ENCODE data around the gene PCDHB7.
"Not testable (repeated sequence)": the region's sequence is repeated elsewhere in the genome, so short reads cannot be mapped to it uniquely, and the experiment has no call there.

The PCDHB7 gene

DNA sequence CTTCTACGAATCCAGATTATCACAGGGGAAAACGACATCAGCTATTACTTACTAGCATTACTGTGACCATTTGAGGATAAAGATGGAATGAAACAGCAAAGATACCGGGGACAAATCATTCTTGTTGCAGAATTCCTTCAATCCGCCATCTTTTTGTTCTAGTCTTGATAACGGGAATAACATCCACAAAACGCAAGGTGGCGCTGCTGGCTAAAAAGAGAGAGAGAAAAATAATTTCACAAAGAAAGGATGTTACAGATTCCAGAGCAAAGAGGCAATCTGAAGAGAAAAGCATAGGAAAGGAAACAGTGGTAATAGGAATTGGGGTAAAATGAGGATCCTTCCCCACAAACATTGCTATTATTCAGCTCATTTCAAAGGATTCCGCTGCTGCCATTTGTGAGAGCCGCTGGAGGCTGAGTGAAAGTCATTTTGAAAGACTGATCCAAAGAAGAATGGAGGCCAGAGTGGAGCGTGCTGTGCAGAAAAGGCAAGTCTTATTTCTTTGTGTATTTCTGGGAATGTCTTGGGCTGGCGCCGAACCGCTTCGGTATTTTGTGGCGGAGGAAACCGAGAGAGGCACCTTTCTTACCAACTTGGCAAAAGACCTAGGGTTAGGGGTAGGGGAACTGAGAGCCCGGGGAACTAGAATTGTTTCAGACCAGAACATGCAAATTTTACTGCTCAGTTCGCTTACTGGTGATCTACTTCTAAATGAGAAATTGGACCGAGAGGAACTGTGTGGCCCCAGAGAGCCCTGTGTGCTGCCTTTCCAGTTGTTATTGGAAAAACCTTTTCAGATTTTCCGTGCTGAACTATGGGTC is at the start of gene PCDHB7:
Gene PCDHB7, plus strand, starts transcription at position 264 of the 824 bp plus-strand sequence. Its CDS starts 192 bp downstream, at position 456.
- peak within 1 kb of the TSS; percentile 18 for H3K4me3 ChIP-seq (ENCODE audit: low read depth, low read length)
- no peak for DNase-seq (ENCODE audit: low read depth)

DNA sequence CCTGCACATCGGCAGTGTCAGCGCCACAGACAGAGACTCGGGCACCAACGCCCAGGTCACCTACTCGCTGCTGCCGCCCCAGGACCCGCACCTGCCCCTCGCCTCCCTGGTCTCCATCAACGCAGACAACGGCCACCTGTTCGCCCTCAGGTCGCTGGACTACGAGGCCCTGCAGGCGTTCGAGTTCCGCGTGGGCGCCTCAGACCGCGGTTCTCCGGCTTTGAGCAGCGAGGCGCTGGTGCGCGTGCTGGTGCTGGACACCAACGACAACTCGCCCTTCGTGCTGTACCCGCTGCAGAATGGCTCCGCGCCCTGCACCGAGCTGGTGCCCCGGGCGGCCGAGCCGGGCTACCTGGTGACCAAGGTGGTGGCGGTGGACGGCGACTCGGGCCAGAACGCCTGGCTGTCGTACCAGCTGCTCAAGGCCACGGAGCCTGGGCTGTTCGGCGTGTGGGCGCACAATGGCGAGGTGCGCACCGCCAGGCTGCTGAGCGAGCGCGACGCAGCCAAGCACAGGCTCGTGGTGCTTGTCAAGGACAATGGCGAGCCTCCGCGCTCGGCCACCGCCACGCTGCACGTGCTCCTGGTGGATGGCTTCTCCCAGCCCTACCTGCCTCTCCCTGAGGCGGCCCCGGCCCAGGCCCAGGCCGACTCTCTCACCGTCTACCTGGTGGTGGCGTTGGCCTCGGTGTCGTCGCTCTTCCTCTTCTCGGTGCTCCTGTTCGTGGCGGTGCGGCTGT is 48.9 kb upstream of the PCDHB7 start:
- not testable (repeated sequence) for H3K4me3 ChIP-seq (ENCODE audit: low read depth, low read length); DNase-seq (ENCODE audit: low read depth)

DNA sequence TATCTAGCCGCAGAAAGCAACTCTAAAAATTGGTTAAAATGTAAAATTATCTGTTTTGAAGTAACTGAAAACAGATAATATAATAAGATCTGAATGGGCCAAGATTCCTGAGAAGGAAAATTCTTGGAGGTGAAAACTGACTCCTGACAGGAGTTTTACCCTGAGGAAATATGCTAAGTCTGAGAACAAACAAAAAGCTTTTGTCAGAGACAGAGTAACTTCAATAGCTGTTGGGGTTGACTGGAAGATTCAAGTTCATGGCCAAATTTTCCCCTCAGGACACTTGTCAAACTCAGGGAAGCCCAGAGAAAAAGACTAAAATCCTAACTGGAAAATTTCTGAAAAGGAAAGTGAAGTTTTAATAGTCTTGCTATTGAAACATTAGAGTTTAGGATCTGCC is 45.1 kb upstream of the PCDHB7 start:
- DNase-seq (ENCODE audit: low read depth): no peak
- H3K4me3 ChIP-seq (ENCODE audit: low read depth, low read length): no peak overlapping the region

DNA sequence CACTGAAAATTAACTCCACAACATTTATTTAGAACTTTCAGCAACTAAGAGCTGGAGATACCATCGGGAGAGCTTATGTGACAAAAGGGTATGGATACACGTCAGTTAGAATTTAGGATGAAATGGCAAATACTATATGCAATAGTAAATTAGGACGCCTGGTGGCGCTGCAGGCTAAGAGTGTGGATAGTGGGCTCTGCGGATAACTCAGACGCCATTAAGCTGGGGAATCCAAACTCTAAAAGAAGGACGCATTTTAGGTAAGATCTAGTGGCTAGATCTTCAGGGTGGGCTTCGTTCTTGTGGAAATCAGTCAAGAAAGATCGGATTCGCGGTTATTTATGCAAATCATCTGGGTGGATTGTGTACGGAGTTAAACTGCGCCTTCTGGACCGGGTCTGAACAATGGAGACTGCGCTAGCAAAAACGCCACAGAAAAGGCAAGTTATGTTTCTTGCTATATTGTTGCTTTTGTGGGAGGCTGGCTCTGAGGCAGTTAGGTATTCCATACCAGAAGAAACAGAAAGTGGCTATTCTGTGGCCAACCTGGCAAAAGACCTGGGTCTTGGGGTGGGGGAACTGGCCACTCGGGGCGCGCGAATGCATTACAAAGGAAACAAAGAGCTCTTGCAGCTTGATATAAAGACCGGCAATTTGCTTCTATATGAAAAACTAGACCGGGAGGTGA is 37.3 kb upstream of the PCDHB7 start, which contains the start of gene PCDHB5:
Gene PCDHB5, plus strand, starts transcription at position 177 of the 688 bp plus-strand sequence. Its CDS starts 229 bp downstream, at position 406.
- no peak for DNase-seq (ENCODE audit: low read depth)
- peak within 1 kb of the TSS; percentile 34 for H3K4me3 ChIP-seq (ENCODE audit: low read depth, low read length)

DNA sequence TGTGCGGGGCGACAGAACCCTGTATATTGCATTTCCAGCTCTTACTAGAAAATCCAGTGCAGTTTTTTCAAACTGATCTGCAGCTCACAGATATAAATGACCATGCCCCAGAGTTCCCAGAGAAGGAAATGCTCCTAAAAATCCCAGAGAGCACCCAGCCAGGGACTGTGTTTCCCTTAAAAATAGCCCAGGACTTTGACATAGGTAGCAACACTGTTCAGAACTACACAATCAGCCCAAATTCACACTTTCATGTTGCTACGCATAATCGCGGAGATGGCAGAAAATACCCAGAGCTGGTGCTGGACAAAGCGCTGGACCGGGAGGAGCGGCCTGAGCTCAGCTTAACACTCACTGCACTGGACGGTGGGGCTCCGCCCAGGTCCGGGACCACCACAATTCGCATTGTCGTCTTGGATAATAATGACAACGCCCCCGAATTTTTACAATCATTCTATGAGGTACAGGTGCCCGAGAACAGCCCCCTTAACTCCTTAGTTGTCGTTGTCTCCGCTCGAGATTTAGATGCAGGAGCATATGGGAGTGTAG is 36.7 kb upstream of the PCDHB7 start:
- peak overlapping the region; percentile 34 for H3K4me3 ChIP-seq (ENCODE audit: low read depth, low read length)

DNA sequence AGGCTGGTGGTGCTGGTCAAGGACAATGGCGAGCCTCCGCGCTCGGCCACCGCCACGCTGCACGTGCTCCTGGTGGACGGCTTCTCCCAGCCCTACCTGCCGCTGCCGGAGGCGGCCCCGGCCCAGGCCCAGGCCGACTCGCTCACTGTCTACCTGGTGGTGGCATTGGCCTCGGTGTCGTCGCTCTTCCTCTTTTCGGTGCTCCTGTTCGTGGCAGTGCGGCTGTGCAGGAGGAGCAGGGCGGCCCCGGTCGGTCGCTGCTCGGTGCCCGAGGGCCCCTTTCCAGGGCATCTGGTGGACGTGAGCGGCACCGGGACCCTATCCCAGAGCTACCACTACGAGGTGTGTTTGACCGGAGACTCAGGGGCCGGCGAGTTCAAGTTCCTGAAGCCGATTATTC is 35.1 kb upstream of the PCDHB7 start:
- DNase-seq (ENCODE audit: low read depth); H3K4me3 ChIP-seq (ENCODE audit: low read depth, low read length): not testable (repeated sequence)

More for the DNA sequence above, 36.7 kb upstream of the PCDHB7 start:
- DNase-seq (ENCODE audit: low read depth): no peak

DNA sequence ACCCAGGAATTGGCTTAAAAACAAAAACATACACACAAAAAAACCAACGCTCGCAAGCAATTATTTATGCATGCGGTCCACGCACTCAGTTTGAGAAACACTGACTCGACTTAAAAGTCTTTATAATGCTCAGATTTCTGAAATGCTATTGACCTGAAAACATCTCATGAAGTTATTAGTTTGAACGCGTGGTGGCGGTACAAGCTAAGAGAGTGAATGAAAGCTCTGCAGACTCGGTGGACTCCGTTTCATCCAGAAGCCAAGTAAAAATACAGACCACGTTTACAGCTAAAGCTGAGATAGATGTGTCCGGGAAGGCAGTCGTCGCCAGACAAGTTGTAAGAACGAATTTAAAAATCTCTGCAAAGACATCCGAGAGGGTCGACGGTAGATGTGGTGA is 22.6 kb upstream of the PCDHB7 start, which contains the start of gene PCDHB6:
Gene PCDHB6, plus strand, starts transcription at position 246 of the 400 bp plus-strand sequence. CDS start 201 bp downstream, outside the sequence.
- DNase-seq (ENCODE audit: low read depth): no peak
- H3K4me3 ChIP-seq (ENCODE audit: low read depth, low read length): no peak within 1 kb of the TSS

DNA sequence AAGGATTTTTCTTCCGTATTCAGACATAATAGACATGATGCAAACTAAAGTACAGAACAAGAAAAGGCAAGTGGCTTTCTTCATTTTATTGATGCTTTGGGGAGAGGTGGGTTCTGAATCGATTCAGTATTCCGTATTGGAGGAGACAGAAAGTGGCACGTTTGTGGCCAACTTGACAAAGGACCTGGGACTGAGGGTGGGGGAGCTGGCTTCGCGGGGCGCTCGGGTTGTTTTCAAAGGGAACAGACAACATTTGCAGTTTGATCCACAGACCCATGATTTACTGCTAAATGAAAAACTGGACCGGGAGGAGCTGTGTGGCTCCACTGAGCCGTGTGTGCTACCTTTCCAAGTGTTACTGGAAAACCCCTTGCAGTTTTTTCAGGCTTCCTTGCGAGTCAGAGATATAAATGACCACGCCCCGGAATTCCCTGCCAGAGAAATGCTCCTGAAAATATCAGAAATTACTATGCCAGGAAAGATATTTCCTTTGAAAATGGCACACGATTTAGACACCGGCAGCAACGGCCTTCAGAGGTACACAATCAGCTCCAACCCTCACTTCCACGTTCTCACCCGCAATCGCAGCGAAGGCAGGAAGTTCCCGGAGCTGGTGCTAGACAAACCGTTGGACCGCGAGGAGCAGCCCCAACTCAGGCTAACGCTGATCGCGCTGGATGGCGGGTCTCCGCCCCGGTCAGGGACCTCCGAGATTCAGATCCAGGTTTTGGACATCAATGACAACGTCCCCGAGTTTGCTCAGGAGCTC is 22.0 kb upstream of the PCDHB7 start:
- no peak overlapping the region for H3K4me3 ChIP-seq (ENCODE audit: low read depth, low read length)
- no peak for DNase-seq (ENCODE audit: low read depth)

DNA sequence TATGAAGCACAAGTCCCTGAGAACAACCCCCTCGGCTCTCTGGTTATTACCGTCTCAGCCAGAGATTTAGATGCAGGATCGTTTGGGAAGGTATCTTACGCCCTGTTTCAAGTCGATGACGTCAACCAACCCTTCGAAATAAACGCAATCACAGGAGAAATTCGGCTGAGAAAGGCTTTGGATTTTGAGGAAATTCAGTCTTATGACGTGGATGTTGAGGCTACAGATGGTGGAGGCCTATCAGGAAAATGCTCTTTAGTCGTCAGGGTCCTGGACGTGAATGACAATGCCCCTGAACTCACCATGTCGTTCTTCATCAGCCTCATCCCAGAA is 21.5 kb upstream of the PCDHB7 start:
- no peak overlapping the region for H3K4me3 ChIP-seq (ENCODE audit: low read depth, low read length)
- no peak for DNase-seq (ENCODE audit: low read depth)

DNA sequence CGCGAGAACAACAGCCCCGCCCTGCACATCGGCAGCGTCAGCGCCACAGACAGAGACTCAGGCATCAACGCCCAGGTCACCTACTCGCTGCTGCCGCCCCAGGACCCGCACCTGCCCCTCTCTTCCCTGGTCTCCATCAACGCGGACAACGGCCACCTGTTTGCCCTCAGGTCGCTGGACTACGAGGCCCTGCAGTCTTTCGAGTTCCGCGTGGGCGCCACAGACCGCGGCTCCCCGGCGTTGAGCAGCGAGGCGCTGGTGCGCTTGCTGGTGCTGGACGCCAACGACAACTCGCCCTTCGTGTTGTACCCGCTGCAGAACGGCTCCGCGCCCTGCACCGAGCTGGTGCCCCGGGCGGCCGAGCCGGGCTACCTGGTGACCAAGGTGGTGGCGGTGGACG is 20.8 kb upstream of the PCDHB7 start:
- not testable (repeated sequence) for H3K4me3 ChIP-seq (ENCODE audit: low read depth, low read length); DNase-seq (ENCODE audit: low read depth)

DNA sequence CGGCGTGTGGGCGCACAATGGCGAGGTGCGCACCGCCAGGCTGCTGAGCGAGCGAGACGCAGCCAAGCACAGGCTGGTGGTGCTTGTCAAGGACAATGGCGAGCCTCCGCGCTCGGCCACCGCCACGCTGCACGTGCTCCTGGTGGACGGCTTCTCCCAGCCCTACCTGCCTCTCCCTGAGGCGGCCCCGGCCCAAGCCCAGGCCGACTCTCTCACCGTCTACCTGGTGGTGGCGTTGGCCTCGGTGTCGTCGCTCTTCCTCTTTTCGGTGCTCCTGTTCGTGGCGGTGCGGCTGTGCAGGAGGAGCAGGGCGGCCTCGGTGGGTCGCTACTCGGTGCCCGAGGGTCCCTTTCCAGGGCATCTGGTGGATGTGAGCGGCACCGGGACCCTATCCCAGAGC is 20.3 kb upstream of the PCDHB7 start:
- DNase-seq (ENCODE audit: low read depth); H3K4me3 ChIP-seq (ENCODE audit: low read depth, low read length): not testable (repeated sequence)

DNA sequence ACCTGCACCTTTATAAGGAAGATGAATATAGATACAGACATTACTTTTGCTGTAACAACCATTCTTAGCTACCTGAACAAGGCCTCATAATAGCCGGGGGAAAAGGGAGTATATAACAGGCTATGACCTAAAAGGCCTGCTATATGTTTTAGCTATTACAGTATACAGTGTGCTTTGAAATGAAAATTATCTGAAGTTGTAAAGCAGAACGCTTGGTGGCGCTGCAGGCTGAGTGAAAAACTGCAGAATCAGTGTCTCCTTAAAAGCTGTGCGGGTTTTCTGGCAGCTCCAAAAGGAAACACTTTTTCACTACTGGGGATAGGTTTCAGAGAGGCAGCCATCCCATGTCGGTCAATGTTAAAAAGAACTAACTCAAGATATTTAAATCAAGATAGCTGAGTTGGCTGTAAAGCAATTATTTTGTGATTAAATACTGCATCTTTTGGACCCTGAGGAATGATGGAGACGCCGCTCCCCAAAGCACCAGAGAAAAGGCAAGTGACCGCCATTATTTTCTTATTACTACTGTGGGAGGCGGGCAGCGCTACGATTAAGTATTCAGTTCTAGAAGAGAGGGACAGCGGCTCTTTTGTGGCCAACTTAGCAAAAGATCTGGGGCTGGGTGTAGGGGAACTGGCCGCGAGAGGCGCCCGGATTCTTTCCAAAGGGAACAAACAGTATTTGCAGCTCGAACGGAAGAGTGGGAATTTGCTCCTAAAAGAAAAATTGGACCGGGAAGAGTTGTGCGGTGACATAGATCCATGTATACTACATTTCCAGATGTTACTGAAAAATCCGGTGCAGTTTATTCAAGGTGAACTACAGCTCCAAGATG is 16.7 kb upstream of the PCDHB7 start:
- DNase-seq (ENCODE audit: low read depth): no peak
- no peak overlapping the region for H3K4me3 ChIP-seq (ENCODE audit: low read depth, low read length)

DNA sequence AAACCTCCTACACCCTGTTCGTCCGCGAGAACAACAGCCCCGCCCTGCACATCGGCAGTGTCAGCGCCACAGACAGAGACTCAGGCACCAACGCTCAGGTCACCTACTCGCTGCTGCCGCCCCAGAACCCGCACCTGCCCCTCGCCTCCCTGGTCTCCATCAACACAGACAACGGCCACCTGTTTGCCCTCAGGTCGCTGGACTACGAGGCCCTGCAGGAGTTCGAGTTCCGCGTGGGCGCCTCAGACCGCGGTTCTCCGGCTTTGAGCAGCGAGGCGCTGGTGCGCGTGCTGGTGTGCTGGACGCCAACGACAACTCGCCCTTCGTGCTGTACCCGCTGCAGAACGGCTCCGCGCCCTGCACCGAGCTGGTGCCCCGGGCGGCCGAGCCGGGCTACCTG is 15.1 kb upstream of the PCDHB7 start:
- DNase-seq (ENCODE audit: low read depth); H3K4me3 ChIP-seq (ENCODE audit: low read depth, low read length): not testable (repeated sequence)

DNA sequence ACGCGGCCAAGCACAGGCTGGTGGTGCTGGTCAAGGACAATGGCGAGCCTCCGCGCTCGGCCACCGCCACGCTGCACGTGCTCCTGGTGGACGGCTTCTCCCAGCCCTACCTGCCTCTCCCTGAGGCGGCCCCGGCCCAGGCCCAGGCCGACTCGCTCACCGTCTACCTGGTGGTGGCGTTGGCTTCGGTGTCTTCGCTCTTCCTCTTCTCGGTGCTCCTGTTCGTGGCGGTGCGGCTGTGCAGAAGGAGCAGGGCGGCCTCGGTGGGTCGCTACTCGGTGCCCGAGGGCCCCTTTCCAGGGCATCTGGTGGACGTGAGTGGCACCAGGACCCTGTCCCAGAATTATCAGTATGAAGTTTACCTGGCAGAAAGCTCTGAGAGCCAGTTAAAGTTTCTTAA is 14.5 kb upstream of the PCDHB7 start:
- not testable (repeated sequence) for H3K4me3 ChIP-seq (ENCODE audit: low read depth, low read length); DNase-seq (ENCODE audit: low read depth)

DNA sequence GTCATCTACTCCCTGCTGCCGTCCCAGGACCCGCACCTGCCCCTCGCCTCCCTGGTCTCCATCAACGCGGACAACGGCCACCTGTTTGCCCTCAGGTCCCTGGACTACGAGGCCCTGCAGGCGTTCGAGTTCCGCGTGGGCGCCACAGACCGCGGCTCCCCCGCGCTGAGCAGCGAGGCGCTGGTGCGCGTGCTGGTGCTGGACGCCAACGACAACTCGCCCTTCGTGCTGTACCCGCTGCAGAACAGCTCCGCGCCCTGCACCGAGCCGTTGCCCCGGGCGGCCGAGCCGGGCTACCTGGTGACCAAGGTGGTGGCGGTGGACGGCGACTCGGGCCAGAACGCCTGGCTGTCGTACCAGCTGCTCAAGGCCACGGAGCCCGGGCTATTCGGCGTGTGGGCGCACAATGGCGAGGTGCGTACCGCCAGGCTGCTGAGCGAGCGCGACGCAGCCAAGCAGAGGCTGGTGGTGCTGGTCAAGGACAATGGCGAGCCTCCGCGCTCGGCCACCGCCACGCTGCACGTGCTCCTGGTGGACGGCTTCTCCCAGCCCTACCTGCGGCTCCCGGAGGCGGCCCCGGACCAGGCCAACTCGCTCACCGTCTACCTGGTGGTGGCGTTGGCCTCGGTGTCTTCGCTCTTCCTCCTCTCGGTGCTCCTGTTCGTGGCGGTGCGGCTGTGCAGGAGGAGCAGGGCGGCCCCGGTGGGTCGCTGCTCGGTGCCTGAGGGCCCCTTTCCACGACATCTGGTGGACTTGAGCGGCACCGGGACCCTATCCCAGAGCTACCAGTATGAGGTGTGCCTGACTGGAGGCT is 2.1 kb downstream of the PCDHB7 start:
- H3K4me3 ChIP-seq (ENCODE audit: low read depth, low read length); DNase-seq (ENCODE audit: low read depth): not testable (repeated sequence)

DNA sequence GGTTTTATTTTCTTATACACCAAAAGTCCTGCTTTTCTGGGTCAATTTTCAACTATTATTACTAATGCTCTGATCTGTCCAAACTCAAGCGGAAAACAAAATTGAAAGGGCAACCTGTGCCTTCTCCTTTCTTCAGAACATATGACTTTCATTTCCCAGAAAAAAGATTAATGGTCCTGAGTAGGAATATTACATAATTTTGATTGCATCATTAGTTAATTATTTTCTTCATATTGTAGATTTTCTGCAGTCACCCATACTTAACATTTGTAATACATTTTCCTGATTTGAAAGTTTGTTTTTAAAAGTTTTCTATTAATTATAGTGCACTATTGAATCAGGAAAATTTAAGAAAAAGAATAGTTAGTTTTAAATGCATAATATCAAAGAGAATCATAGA is 3.5 kb downstream of the PCDHB7 start:
- H3K4me3 ChIP-seq (ENCODE audit: low read depth, low read length): no peak overlapping the region
- DNase-seq (ENCODE audit: low read depth): no peak

DNA sequence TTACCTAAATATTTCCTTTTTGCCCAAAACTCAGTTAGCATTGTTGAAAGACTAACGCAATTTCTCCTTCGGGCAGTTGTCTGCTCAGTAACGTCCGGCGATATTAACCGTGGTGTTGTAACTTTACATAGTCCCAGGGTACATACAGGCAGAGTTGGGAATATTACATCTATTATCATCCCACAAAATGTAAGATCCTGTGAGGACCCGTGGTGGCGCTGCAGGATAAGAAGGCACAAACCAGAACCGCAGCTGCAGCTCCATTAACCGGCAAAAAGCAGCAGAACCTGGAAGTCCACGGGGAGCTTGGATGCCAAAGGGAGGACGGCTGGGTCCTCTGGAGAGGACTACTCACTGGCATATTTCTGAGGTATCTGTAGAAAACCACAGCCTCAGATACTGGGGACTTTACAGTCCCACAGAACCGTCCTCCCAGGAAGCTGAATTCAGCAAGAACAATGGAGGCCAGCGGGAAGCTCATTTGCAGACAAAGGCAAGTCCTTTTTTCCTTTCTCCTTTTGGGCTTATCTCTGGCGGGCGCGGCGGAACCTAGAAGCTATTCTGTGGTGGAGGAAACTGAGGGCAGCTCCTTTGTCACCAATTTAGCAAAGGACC is 5.2 kb downstream of the PCDHB7 start, which contains the start of gene PCDHB8:
Gene PCDHB8, plus strand, starts transcription at position 214 of the 615 bp plus-strand sequence. Its CDS starts 245 bp downstream, at position 459.
- not testable (repeated sequence) for DNase-seq (ENCODE audit: low read depth); H3K4me3 ChIP-seq (ENCODE audit: low read depth, low read length)

All from skeletal muscle cell (primary cell).